HG03469 (cell line): Measurements from ENCODE around the gene PYGL.
A peak's percentile ranks its signal among the peaks of the same experiment; 100 is the strongest.
"Not testable (repeated sequence)": the region's sequence is repeated elsewhere in the genome, so short reads cannot be mapped to it uniquely, and the experiment has no call there.

Source experiments
- ATAC-seq: cut with Tn5 transposase; IDR thresholded peaks from one replicate; pipeline ENCODE4 v1.9.1; 2021; ENCODE audit warnings: mild to moderate bottlenecking, moderate library complexity, moderate number of reproducible peaks; ENCODE audit not compliant: unreplicated experiment

PYGL gene

GRCh38 chr14:50955373-50956043 is 11.2 kb upstream of the PYGL start:
- no peak for ATAC-seq

GRCh38 chr14:50954811-50955372 is 10.6 kb upstream of the PYGL start:
- ATAC-seq = no peak

DNA sequence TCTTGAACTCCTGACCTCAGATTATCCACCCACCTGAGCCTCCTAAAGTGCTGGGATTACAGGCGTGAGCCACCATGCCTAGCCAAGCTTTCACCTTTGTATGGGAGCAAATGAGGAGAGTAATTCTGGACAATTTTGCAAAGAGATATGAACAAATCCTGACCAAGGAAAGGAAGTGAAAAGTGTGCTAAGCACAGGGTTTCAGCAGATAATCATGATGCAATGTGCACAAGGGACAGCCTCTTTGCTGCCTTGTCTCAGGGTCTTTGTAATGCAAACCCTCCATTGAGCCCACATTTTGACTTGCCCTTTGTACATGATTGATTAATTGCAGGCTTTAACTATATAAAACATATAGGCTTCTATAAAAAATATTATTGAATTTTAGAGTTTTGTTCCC is 9.2 kb upstream of the PYGL start:
- ATAC-seq = no peak

GRCh38 chr14:50951032-50951431 is 6.7 kb upstream of the PYGL start:
- ATAC-seq = no peak

DNA sequence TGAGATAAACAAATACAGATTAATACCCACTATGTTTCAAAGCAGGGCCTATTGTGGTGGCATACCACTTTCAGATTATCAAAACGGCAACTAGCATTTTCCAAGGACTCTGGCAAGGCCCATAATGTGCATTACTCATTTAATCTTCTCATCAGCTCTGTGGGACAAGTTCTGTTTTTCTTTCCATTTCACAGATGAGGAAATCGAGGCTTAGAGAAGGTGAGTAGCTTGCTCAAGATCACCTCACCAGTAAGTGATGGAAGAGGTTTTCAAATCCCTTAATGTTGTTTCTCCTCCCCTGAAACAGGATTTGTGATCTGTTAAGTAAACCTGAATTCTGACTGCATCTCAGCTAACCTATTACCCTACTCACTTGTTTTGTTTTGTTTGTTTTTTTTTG is 3.9 kb upstream of the PYGL start:
- ATAC-seq = no peak

GRCh38 chr14:50947446-50947845 is 3.2 kb upstream of the PYGL start:
- no peak for ATAC-seq

DNA sequence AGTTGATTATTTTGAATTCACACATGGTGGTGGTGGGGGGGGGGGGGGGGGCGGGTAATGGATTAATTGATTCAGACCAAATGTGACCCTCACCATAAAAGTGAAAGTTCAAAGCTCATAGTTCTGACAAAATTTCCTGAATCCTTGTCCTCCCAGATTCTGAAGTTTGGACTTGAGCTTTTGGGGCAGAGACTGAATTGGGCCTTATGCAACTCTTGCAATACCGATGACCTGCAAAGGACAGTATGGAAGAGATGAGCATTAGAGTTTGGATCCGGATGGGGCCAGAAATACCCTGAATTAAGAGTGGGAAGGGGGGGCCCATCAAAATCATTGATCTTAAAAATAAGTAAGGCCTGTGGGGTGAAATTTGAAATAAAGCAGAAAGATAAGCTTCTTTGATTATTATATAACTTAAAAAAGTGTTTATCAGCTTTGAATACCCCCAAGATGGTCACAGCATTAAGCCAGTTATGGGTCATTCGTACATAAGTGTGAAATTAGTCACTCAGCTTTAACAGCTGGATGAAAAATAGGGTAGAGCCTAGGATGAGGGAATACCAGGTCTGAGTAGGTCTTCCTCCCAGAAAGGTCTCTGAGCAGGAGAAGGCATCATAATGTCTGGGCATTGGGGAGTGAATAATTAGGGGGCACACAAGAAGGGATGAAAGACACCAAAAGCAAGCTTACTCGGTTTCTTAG is 2.1 kb upstream of the PYGL start:
- ATAC-seq = no peak

DNA sequence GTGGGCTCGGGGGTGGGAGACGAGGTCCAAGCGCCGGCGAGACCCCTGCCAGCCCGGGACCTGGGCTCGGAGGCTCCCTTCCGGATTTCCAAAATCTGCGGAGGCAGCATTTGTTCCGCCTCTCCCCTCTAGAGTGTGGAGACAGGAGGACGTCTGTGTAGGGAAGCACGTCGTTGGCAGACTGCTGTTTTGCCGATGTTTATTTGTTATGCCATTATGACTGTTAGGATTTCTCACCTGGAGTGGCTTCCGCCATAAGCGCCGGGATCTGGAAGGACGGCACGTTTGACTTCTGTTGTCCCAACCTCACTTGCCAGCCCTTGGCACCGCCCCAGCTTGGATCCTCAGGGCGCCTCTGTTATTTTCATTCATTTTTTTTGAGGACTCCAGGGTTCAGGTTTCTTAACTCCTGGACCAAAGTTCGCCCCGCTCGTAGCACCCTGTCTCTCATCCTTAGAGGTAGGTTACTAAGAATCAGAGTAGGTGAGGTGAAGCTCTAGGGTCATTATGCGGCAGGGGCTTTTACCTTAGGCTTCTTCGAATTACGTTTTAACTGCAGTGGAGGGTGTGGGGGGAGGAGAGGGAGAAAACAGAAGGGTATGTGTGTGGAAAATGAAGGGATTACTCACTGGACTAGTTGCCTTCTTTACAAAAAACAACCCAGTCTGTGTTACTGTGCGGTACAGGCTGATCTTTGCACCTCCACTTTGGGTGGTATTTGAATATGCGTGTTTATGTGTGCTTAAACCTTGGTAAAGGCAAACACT is 547 bp upstream of the PYGL start:
- peak; percentile 22 for ATAC-seq

DNA sequence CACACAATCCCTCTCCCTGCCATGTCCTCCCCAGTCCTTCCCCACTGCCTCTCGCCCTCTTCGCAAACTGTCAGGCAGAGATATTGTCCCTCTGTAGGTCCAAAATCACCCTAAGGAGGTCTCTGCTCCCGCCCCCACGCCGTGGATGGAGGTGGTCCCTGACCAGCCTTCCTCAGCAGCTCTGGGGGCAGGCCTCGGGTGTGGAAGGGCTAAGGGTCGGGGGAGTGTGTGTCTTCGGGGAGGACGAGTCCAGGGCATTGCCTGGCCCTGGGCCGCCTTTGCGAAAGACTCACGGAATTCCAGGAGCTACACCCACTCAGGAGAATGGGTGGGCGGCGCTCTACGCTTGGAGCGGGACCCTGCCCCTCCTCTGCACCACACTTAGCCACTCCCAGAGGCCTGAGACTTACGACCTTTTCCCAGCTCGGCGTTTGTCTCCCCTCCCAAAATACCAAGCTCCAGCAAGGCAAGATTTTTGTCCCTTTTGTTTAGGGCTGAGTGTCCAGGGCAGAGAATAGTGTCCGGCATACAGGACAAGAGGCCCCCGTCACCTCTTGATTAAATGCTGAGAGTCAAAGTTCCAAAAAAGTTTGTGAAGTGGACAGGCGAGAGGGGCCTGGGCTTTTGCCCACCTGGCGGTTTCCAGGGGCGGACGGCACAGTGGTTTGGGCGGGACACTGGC is 881 bp downstream of the PYGL start:
- no peak for ATAC-seq

DNA sequence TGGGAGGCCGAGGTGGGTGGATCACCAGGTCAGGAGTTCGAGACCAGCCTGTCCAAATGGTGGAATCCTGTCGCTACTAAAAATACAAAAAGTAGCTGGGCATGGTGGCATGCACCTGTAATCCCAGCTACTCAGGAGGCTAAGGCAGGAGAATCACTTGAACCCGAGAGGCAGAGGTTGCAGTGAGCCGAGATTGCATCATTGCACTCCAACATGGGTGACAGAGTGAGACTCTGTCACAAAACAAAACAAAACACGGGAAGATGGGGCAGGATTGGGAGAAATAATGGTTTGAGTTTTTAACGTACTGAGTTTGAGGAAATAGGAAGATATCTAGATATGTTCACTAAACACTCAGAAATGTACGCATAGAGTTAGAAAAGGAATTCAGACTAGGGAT is 2.6 kb downstream of the PYGL start:
- ATAC-seq = not testable (repeated sequence)

DNA sequence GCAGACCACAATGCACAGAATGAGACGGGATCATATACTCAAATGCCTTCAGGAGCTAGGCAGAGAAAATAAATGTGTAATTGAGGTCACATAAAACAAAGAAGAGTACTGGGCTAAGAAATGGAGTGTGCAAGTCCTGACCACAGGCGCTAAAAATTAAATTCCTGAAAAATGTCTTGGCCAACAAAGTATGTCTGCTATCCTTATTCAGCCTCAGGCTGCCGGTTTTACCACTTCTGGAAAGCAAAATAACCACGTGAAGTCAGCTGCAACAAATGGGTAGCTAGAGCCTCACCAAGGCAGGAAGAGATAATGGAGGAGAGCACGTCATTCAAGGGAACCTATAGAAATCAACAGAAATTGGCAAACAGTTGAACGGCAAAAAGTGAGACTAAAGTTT is 3.1 kb downstream of the PYGL start:
- no peak for ATAC-seq

DNA sequence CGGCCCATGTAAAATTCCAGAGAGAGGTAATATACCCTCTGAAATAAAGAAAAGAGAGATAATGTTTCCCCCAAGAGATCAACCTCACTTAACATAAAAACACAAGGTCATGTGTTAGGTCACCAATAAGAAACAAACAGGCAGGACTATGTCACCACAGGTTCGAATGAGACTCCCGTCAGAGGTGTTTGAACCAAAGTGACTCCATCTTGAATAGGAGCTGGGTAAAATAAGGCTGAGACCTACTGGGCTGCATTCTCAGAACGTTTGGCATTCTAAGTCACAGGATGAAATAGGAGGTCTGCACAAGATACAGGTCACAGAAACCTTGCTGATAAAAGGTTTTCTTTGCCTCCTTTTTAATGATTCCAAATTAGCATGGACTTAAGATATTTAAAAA is 6.5 kb downstream of the PYGL start:
- no peak for ATAC-seq

- ATAC-seq = no peak
Observed at GRCh38 chr14:50937325-50937724, 7.0 kb downstream of the PYGL start.

GRCh38 chr14:50936882-50937281 is 7.4 kb downstream of the PYGL start:
- ATAC-seq = no peak

GRCh38 chr14:50936016-50936340 is 8.3 kb downstream of the PYGL start:
- ATAC-seq = no peak

GRCh38 chr14:50935126-50936015 is 8.9 kb downstream of the PYGL start:
- ATAC-seq = no peak

- ATAC-seq = no peak
Observed at GRCh38 chr14:50932592-50933495, 11.4 kb downstream of the PYGL start.

DNA sequence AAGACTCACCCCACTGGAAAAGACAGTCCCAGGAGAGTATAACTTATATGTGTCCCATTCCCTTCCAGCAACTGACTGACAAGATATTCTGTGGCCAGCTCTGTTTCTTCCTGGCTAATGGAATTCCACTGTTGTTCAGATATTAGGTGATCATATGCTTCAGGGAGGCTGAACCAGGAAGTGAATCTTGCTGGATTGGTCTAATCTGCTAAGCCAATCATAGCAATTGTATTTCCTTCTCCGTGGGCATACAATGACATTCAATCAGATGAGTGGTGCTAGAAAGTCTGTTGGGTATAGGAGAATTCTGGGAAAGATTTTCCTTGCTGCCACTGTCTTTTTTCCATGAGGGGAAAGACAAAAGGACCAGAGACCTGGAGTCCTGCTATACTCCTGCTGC is 12.1 kb downstream of the PYGL start:
- ATAC-seq = no peak

DNA sequence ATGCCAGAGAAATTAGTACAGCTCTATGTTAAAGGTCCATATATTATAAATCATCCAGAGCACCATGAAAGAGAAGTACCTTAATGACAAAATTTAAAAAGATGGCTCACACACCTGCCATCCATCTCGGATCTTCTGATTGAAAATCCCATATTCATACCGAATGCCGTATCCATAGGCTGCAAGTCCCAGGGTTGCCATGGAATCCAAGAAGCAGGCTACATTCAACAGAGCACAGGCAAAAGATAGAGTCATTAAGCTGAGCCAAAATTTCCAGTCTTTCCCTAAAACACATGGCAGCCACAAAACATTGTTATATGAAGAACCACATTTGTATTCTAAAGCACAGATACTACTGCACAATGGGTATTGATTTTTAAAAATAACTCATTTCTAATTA is 12.7 kb downstream of the PYGL start:
- no peak for ATAC-seq
